SH-SY5Y (cell line): ENCODE results near the gene HYDIN.

ENCODE experiments used
- GATA2 ChIP-seq: IDR thresholded peaks from 2 replicates; pipeline ENCODE4 v1.6.1; 2011; ENCODE audit warnings: mild to moderate bottlenecking, low read depth, low read length
- GATA3 ChIP-seq: IDR thresholded peaks from 2 replicates; pipeline ENCODE4 v1.6.1; 2011; ENCODE audit warnings: low read depth, mild to moderate bottlenecking, low read length, moderate library complexity

- TF ChIP-seq GATA3: no peak
- TF ChIP-seq GATA2: no peak
Measured at GRCh38 chr16:70774261-70774660, 456.3 kb downstream of the HYDIN start.
